Measurements from ENCODE around the gene CHMP6. TPM values are rescaled to one million over a fixed set of nuclear protein-coding genes. Genes with fewer than 3 reads are reported as not detected.

The CHMP6 gene
- total RNA-seq, 1 experiment from 2014 or later = 22.0 TPM

- TF ChIP-seq CTCF (IDR thresholded peaks at IDR 0.05 in 2 of 3, conservative IDR thresholded peaks at IDR 0.05 in 1 of 3; ENCODE audit: borderline replicate concordance in 1 of 3, insufficient read depth in 1 of 3, low read depth in 2 of 3, low read length in 2 of 3) (no peak), ZFX (IDR thresholded peaks at IDR 0.05) (no peak), SP1 (IDR thresholded peaks at IDR 0.05; ENCODE audit: low read depth) (no peak), ELF1 (IDR thresholded peaks at IDR 0.05; ENCODE audit: borderline replicate concordance, low read depth) (no peak), CBX3 (IDR thresholded peaks at IDR 0.05; ENCODE audit: low read depth) (no peak), EZH2phosphoT487 (IDR thresholded peaks at IDR 0.05; ENCODE audit: borderline replicate concordance) (no peak), RAD21 (IDR thresholded peaks at IDR 0.05; ENCODE audit: low read depth) (no peak), JUND (IDR thresholded peaks at IDR 0.05) (no peak), SIN3A (IDR thresholded peaks at IDR 0.05; ENCODE audit: low read depth) (no peak), YY1 (IDR thresholded peaks at IDR 0.05; ENCODE audit: extremely low read depth, insufficient replicate concordance, low read depth, low read length) (no peak), CEBPB (IDR thresholded peaks at IDR 0.05; ENCODE audit: low read depth) (no peak), FOSL1 (IDR thresholded peaks at IDR 0.05; ENCODE audit: low read depth) (no peak)
These were observed 52.8 kb downstream of the CHMP6 start (continued) for GRCh38 chr17:81044428-81044763.

GRCh38 chr17:81044764-81045589 lies 53.3 kb downstream of the CHMP6 start:
- peak overlapping the region; percentile 71 for H3K9ac ChIP-seq (ENCODE audit: low read length)
- TF ChIP-seq SRF (IDR thresholded peaks at IDR 0.05; ENCODE audit: low read depth) = no peak
- peaks cover 0 to 21% of the 10 kb centered on the region in 2 experiments; a peak in 1 of 4 replicates for H3K36me3 ChIP-seq (ENCODE audit: control insufficient read depth in 1 of 2, insufficient read depth in 2 of 2, low read length in 2 of 2)
- POLR2A ChIA-PET = interaction anchor here (1.6 to 1.9 kb wide), 2 partner anchors 10 to 50 kb away, joined by 9 to 10 read pairs; partner anchors contain the start of gene BAIAP2
- intact Hi-C loops (cut with micrococcal nuclease) = no loop called here
- peaks cover 90 to 100% of the 10 kb centered on the region in 2 experiments for H3K4me1 ChIP-seq (ENCODE audit: control insufficient read depth in 1 of 2, insufficient read depth in 2 of 2, low read length in 2 of 2)
- no peaks in the 10 kb centered on the region for H3K9me3 ChIP-seq (ENCODE audit: control insufficient read depth in 1 of 2, insufficient read depth in 1 of 2, low read depth in 1 of 2, low read length in 2 of 2)
- H4K20me1 ChIP-seq (ENCODE audit: insufficient read depth) = peaks cover 14% of the 10 kb centered on the region; the same call in 1 of the 2 replicates
- no TSS peak for BruUV-seq (replicated peaks)
- H3K27ac ChIP-seq (ENCODE audit: low read depth, low read length) = peak overlapping the region; percentile 94
- DNase-seq (ENCODE audit: low read depth, low spot score) (no peak), ATAC-seq (no peak)
- H3K4me3 ChIP-seq (replicated peaks in 1 of 2; ENCODE audit: low read depth in 1 of 2, low read length in 2 of 2) = peak overlapping the region in 1 of 2 experiments; percentile 53; a peak in 1 of 4 replicates
- H3K79me2 ChIP-seq (ENCODE audit: insufficient read depth, low read length) = peaks cover 100% of the 10 kb centered on the region
- H3K9me2 ChIP-seq (ENCODE audit: insufficient read depth) = no peaks in the 10 kb centered on the region
- no peak overlapping the region for H2AFZ ChIP-seq (ENCODE audit: low read depth, low read length, poor library complexity, severe bottlenecking)
- peak overlapping the region; percentile 72 for H3K4me2 ChIP-seq (ENCODE audit: low read length)
- RAD21 ChIA-PET (ENCODE audit: low non-redundant PET in 1 of 2, low total read pairs in 2 of 2, uncharacterized antibody in 2 of 2, unreplicated experiment in 2 of 2) = no interaction called here
- CTCF ChIA-PET = interaction anchor here (1.0 to 1.9 kb wide), 2 partner anchors 21 to 56 kb away, joined by 3 to 5 read pairs; no protein-coding TSS in a partner anchor
- no peaks in the 10 kb centered on the region for H3K27me3 ChIP-seq (ENCODE audit: insufficient read depth, low read length)
